Endothelial cell of hepatic sinusoid (primary cell): Measurements from ENCODE around the gene EHD4.

Source experiments
- in situ Hi-C: cut with HindIII; loops from 2 replicates; pipeline ENCODE4 v1.10.0; 2017; ENCODE audit warnings: low sequenced_read_pairs

Gene EHD4

DNA sequence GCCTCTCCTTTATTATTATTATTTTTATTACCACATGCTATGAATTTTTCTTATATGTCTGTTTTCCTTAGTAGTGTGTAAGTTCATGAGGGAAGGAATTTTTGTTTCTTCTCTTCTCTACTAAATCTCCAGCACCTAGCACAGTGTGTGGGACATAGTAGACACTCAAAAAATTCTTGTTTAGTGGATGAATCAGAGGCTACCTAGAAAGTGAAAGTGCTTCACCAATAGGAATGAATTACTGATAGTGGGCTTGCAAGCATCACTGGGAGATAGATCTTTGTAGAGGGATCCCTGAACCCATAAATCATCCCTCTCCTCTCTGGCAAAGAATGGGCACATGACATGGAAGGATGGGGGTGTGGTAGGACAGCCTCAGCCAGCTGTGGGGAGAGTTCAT lies 87.0 kb downstream of the EHD4 start:
- in situ Hi-C loops = no loop called here

GRCh38 chr15:41884458-41884857 lies 87.9 kb downstream of the EHD4 start:
- in situ Hi-C loops = no loop called here

GRCh38 chr15:41883484-41883825 lies 88.9 kb downstream of the EHD4 start:
- in situ Hi-C loops = no loop called here

DNA sequence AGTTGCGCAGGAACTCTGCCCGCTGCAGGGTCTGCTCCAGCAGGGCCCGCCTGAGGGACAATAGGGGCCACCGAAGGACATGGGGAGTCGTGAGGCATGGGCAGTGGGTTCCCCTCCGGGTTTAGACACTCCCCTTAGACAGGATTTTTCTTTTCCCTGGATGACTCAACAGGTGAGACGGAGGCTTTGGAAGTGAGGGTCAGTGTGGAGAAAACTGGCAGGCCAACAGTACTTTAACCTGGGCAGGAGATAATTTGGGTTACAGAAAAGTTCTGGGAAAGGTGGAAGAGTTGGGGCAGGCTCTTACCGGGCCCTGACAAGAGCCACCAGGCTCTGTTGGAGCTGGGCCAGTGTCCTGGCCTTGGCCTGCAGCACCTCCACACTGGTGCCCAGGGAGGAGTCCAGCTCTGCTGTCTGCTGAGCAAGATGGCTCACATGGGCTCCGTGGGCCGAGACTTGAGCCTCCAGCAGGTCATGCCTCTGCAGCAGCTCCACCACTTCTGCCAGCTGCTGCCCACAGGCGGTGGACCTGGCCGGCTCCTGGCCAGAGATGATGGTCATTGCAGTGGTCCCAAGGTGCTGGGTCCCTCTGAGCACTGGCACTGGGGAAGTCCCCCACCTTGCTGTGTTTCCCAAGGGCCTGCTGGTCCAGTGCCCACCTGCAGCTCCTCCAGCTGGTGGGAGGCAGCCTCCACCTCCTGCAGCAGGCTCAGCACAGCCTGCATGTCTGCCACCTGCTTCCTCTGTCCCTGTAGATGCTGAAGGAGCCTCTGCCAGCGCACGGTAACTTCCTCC lies 89.5 kb downstream of the EHD4 start:
- in situ Hi-C loops = no loop called here

GRCh38 chr15:41881920-41882688 lies 90.3 kb downstream of the EHD4 start:
- in situ Hi-C loops = no loop called here

DNA sequence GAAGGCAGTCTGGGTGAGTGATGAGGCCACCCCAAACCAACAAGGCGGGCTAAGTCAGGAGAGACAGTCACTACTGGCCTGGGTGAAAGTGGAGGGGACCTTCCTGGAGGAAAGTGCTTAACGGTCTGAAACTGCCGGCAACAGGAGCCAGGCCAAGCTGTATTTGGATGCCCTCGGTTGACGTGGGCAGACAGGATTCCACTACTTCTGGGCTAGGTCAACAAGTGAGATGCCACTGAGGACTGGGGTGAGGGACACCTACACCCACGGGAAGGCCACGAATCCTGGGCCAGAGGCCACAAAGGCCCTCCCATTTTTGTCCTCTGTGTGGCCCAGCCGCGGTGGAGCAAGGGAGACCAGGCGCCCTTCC lies 90.8 kb downstream of the EHD4 start:
- in situ Hi-C loops = no loop called here

DNA sequence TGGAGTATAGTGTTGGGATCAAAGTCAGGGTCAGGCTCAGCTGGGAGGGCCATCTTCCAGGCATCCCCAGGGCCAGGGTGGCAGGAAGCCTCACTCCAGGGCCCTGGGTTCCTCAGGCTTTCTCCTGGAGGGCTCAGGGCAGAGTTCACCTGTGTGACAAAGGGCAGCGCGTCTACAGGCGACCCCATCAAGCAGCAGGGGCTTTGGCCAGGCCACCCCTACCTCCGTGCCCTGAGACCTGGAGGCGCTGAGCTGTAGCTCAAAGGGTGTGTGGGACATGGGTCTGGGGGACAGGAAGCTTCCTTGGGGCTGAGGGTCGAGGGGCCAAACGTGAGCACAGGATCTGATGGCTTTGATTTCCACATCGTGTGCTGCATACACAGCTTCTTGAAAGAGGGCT lies 91.3 kb downstream of the EHD4 start:
- in situ Hi-C loops = no loop called here

DNA sequence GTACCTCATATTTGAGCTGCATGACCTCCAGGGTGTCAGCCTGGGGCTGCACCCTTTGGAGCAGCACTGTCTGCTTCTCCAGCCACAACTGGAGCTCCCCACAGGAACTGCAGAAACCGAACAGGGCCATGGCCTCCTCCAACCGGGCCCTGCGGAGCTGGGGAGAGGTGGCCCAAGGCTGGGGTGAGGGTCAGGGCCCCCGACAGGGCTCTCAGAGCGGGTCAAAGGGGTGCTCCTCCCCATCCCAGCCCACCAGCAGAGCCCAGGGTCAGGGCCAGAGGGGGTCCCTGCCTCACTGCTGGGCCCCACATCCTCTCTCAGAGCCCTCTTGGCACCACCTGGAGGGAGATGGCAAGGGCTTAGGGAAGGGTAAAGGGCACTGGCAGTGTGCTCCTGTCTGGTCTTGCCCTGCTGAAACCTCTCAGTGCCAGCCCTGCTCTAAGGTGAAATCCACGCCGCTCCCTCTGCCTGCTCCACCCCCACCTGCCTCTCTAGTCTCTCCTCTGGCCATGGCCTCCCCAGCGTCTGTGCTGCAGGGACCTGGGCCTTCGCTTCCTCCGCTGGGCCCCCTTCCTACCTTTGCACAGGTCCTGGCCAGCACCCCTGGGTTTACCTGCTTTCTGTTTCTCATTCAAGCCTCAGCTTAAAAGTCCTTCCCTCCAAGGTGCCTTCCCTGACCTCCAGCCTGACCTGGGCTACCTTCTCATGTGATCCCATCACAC lies 92.0 kb downstream of the EHD4 start:
- in situ Hi-C loops = no loop called here

DNA sequence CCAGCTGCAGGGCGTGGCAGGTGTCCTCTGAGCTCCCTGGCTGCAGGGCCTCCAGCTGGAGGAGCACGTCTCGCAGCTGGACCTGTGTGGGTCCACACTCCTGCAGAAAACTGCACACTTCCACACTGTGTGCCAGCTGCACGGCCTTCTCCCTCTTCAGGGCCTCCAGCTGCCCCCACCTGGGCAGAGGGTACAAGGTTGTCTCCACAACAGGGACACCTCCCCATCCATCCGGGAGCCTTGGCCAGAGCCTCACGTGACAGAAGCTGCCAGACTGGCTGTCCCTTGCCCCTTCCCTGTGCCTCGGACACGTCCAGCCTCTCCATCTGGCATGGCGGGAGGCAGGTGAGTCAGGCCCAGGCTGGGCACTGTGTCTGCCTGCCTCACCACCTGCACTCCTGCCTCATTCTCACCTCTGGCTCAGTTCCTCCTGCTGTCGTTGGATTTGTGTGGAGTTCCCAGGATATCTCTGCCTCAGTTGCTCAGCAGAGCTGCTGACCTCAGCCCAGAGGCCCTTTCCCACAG lies 93.0 kb downstream of the EHD4 start:
- in situ Hi-C loops = loop anchor here (5.0 kb wide), 1 partner anchor 67 kb away; no protein-coding TSS in a partner anchor

GRCh38 chr15:41878355-41878699 lies 94.0 kb downstream of the EHD4 start:
- in situ Hi-C loops = loop anchor here (5.0 kb wide), 1 partner anchor 66 kb away; no protein-coding TSS in a partner anchor

GRCh38 chr15:41877631-41878354 lies 94.6 kb downstream of the EHD4 start:
- in situ Hi-C loops = loop anchor here (5.0 kb wide), 1 partner anchor 65 kb away; no protein-coding TSS in a partner anchor

- in situ Hi-C loops = loop anchor here (5.0 kb wide), 1 partner anchor 64 kb away; no protein-coding TSS in a partner anchor
Observed at GRCh38 chr15:41876689-41877088, 95.7 kb downstream of the EHD4 start.

- in situ Hi-C loops = loop anchor here (5.0 kb wide), 1 partner anchor 64 kb away; no protein-coding TSS in a partner anchor
Observed at GRCh38 chr15:41876007-41876406, 96.3 kb downstream of the EHD4 start.

DNA sequence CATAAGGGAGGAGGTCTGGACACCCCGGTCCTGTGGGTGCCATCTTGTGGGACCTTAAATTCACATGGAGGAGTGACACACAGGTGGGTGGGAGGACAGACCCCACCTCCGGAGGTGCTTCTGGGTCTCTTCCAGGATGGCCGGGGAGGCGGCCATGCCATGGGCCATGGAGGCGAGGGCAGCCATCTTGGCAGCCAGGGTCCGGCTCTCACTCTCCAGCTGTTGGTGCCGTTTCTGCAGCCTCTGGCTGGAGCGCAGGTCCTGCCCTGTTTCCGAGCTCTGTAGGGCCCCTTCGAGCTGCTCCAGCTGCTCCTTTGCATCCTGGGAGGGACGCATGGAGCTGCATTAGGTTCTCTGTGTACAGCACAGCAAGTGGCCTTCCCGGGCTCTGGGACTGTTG lies 97.6 kb downstream of the EHD4 start:
- in situ Hi-C loops = loop anchor here (5.0 kb wide), 1 partner anchor 62 kb away; no protein-coding TSS in a partner anchor

DNA sequence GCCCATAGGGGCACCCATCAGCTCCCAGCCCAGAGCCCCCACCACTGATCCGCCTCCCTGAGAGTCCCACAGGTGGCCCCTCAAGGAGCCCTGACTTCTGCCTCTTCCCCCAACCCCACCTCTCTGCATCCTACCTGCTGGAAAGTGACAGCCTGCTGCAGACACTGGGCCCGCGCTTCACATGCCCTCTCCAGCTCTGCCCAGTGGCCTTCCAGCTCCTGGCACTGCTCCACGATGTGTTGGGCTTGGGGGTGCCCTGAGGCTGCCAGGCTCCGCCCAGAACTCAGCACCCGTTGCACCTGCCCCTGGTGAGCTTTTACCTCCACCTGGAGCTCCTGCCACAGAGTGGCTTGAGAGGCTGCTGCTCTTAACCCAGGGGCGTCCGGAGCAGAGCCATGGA lies 98.6 kb downstream of the EHD4 start:
- in situ Hi-C loops = no loop called here

- in situ Hi-C loops = no loop called here
Observed at GRCh38 chr15:41872166-41872747, 100.1 kb downstream of the EHD4 start.

DNA sequence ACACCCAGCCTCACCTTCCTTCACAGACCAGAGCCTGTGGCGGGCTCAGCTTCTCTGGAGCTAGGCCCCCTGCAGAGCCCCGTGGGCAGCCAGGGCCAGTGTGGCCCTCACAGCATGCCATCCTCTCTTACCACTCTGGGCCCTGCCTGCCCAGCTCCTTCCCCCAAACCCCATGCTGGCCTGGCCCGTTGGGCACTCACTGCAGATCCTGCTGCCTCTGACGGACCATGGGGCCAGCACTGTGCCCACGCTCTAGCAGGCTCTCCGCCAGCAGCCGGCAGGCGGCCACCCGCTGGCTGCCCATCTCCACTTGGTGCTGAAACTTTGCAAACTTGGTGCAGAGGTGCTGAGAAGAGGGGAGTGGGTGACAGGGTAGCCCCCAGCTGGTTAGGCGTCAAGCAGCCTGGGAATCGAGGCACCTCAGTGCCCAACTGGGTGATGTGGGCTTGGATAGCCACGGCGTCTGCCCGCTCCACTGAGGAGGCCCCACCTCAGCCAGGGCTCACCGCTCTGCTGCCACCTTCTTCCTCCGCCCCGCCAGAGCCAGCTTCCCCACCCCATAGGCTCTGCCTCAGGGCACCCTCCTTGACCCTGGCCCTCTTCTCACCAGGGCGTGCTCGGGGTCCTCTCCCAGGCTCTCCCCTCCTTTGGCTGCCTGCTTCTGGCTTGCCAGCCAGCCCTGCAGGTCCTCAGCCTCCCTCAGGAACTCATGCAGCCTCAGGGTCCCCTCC lies 101.0 kb downstream of the EHD4 start:
- in situ Hi-C loops = no loop called here

- in situ Hi-C loops = no loop called here
Observed at GRCh38 chr15:41870689-41871081, 101.7 kb downstream of the EHD4 start.
